Fibroblast of skin of scalp (primary cell): ENCODE data around the gene CBLC.

Experiments
- DNase-seq: peaks from one replicate; pipeline ENCODE4 v3.0.0-alpha.2; 2013

CBLC gene

GRCh38 chr19:44746946-44747738, 30.5 kb upstream of the CBLC start:
- DNase-seq = peak; percentile 98

GRCh38 chr19:44747739-44748425, 29.8 kb upstream of the CBLC start:
- peak; percentile 72 for DNase-seq

- DNase-seq = peak; percentile 78
These were observed 29.1 kb upstream of the CBLC start, which contains the start of gene BCL3 for GRCh38 chr19:44748426-44749254. BCL3 (plus strand) TSS chr19:44748708; CDS start chr19:44748791, 83 bp downstream.

GRCh38 chr19:44749292-44749691, 28.4 kb upstream of the CBLC start:
- DNase-seq = no peak

- DNase-seq = no peak
These were observed 27.7 kb upstream of the CBLC start for GRCh38 chr19:44749994-44750393.

- no peak for DNase-seq
These were observed 25.4 kb upstream of the CBLC start for GRCh38 chr19:44752123-44752815.

GRCh38 chr19:44752816-44753625, 24.7 kb upstream of the CBLC start:
- DNase-seq = peak; percentile 96

- no peak for DNase-seq
These were observed 24.1 kb upstream of the CBLC start for GRCh38 chr19:44753626-44753931.

- peak; percentile 79 for DNase-seq
These were observed 23.5 kb upstream of the CBLC start for GRCh38 chr19:44753932-44754749.

GRCh38 chr19:44754750-44755080, 23.0 kb upstream of the CBLC start:
- no peak for DNase-seq

GRCh38 chr19:44755219-44755618, 22.5 kb upstream of the CBLC start:
- no peak for DNase-seq

- no peak for DNase-seq
These were observed 21.6 kb upstream of the CBLC start for GRCh38 chr19:44756089-44756562.

- peak; percentile 58 for DNase-seq
These were observed 20.5 kb upstream of the CBLC start for GRCh38 chr19:44757057-44757734.

- peak; percentile 36 for DNase-seq
These were observed 19.8 kb upstream of the CBLC start for GRCh38 chr19:44757735-44758505.

GRCh38 chr19:44758596-44758995, 19.1 kb upstream of the CBLC start:
- no peak for DNase-seq

- DNase-seq = no peak
These were observed 18.4 kb upstream of the CBLC start for GRCh38 chr19:44759083-44759804.

GRCh38 chr19:44762038-44762437, 15.7 kb upstream of the CBLC start:
- DNase-seq = no peak
